SK-N-SH treated with all-trans-retinoic acid at 6 μM for 48 hours (cell line): ENCODE results near the gene OAF.
A peak's percentile ranks its signal among the peaks of the same experiment; 100 is the strongest.
"Not testable (repeated sequence)": the region's sequence is repeated elsewhere in the genome, so short reads cannot be mapped to it uniquely, and the experiment has no call there.

Experiments used
- ATAC-seq: fragments of 200-7000 bp; cut with Tn5 transposase; 3 replicates; pipeline ENCODE4 v1.9.1; 2020; ENCODE audit warnings: mild to moderate bottlenecking, moderate library complexity
- ARNTL ChIP-seq: fragments of 450-650 bp; formaldehyde crosslinking; IDR thresholded peaks from 2 replicates; pipeline ENCODE4 v1.5.0; 2020; ENCODE audit warnings: low read depth, mild to moderate bottlenecking, moderate library complexity, borderline replicate concordance
- BACH2 ChIP-seq: fragments of 250-450 bp; sonication (Bioruptor Pico); IDR thresholded peaks from 2 replicates; pipeline ENCODE4 v1.9.0; 2021; ENCODE audit warnings: mild to moderate bottlenecking, borderline replicate concordance
- CREB5 ChIP-seq: fragments of 250-450 bp; sonication (Bioruptor Pico); IDR thresholded peaks from 2 replicates; pipeline ENCODE4 v1.5.1; 2020; ENCODE audit warnings: low read depth, mild to moderate bottlenecking, moderate library complexity
- ESRRG ChIP-seq: fragments of 250-450 bp; sonication (Bioruptor Pico); IDR thresholded peaks from 2 replicates; pipeline ENCODE4 v1.6.1; 2021; ENCODE audit warnings: mild to moderate bottlenecking
- GLIS3 ChIP-seq: fragments of 250-450 bp; sonication (Bioruptor Pico); IDR thresholded peaks from 2 replicates; pipeline ENCODE4 v1.5.0; 2020; ENCODE audit warnings: mild to moderate bottlenecking, moderate library complexity
- ISL1 ChIP-seq: fragments of 250-450 bp; sonication (Bioruptor Pico); IDR thresholded peaks from 2 replicates; pipeline ENCODE4 v2.1.2; 2022; ENCODE audit warnings: mild to moderate bottlenecking, moderate library complexity
- OSR1 ChIP-seq: fragments of 250-450 bp; sonication (Bioruptor Pico); IDR thresholded peaks from 2 replicates; pipeline ENCODE4 v1.8.0; 2022; ENCODE audit warnings: moderate library complexity, mild to moderate bottlenecking, inconsistent platforms
- RARB ChIP-seq: fragments of 250-450 bp; sonication (Bioruptor Pico); IDR thresholded peaks from 2 replicates; pipeline ENCODE4 v1.8.0; 2021; ENCODE audit warnings: mild to moderate bottlenecking, moderate library complexity
- TCF4 ChIP-seq: fragments of 250-450 bp; sonication (Bioruptor Pico); IDR thresholded peaks from 2 replicates; pipeline ENCODE4 v1.8.0; 2021; ENCODE audit warnings: mild to moderate bottlenecking, moderate library complexity, borderline replicate concordance
- ZC3H10 ChIP-seq: fragments of 250-450 bp; sonication (Bioruptor Pico); IDR thresholded peaks from 2 replicates; pipeline ENCODE4 v1.5.1; 2021; ENCODE audit warnings: mild to moderate bottlenecking, moderate library complexity
- ZNF8 ChIP-seq: fragments of 450-650 bp; formaldehyde crosslinking; IDR thresholded peaks from 2 replicates; pipeline ENCODE4 v1.5.0; 2020; ENCODE audit warnings: mild to moderate bottlenecking, moderate library complexity
- TF ChIP-seq, protein P1 (sequence below): fragments of 250-450 bp; sonication (Bioruptor Pico); IDR thresholded peaks from 2 replicates; pipeline ENCODE4 v1.8.0; 2020; ENCODE audit warnings: mild to moderate bottlenecking, moderate library complexity, borderline replicate concordance
- TF ChIP-seq, protein P2 (sequence below): fragments of 250-450 bp; sonication (Bioruptor Pico); IDR thresholded peaks from 2 replicates; pipeline ENCODE4 v1.5.1; 2021; ENCODE audit warnings: mild to moderate bottlenecking, moderate library complexity

The OAF gene

GRCh38 chr11:120178561-120179056 is 32.2 kb upstream of the OAF start (continued):
- TF ChIP-seq, protein P1, sequence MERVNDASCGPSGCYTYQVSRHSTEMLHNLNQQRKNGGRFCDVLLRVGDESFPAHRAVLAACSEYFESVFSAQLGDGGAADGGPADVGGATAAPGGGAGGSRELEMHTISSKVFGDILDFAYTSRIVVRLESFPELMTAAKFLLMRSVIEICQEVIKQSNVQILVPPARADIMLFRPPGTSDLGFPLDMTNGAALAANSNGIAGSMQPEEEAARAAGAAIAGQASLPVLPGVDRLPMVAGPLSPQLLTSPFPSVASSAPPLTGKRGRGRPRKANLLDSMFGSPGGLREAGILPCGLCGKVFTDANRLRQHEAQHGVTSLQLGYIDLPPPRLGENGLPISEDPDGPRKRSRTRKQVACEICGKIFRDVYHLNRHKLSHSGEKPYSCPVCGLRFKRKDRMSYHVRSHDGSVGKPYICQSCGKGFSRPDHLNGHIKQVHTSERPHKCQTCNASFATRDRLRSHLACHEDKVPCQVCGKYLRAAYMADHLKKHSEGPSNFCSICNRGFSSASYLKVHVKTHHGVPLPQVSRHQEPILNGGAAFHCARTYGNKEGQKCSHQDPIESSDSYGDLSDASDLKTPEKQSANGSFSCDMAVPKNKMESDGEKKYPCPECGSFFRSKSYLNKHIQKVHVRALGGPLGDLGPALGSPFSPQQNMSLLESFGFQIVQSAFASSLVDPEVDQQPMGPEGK (CRISPR knock-in tag): no peak
- TF ChIP-seq GLIS3 (CRISPR knock-in tag) (no peak), TCF4 (CRISPR knock-in tag) (no peak), RARB (CRISPR knock-in tag) (no peak), ZC3H10 (CRISPR knock-in tag) (no peak), CREB5 (no peak)
- TF ChIP-seq, protein P2, sequence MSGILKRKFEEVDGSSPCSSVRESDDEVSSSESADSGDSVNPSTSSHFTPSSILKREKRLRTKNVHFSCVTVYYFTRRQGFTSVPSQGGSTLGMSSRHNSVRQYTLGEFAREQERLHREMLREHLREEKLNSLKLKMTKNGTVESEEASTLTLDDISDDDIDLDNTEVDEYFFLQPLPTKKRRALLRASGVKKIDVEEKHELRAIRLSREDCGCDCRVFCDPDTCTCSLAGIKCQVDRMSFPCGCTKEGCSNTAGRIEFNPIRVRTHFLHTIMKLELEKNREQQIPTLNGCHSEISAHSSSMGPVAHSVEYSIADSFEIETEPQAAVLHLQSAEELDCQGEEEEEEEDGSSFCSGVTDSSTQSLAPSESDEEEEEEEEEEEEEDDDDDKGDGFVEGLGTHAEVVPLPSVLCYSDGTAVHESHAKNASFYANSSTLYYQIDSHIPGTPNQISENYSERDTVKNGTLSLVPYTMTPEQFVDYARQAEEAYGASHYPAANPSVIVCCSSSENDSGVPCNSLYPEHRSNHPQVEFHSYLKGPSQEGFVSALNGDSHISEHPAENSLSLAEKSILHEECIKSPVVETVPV (CRISPR knock-in tag): no peak
- TF ChIP-seq, all 23 proteins: peak for 0

DNA sequence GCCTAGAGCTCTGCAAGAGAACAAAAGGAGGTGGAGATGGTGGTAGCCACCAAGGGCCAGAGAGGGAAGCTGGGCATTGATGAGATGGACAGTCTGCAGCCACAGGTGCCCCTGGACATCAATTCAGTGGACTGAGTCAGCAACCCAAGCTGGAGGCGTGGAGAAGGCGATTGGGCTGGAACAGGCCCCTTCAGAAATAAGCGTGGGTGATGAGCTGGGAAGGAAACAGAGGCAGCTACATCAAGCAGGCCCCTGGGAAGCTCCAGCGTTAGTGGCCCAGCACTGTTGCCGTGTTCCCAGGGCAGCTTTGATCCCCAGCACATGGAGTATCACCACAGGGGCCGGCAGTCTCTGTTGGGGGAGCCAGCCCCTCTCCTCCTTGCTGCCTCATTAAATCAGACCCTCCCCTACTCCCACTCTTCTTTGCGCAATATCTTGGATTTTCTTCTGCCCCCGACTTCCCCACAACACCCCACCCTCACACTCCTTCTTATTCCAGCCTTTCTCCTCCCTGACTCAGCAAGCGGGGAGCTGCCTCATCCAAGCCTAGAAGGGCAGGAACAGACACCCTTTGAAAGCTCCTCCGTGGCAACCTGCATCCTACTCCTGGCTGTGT is 31.7 kb upstream of the OAF start:
- ATAC-seq: no peak

DNA sequence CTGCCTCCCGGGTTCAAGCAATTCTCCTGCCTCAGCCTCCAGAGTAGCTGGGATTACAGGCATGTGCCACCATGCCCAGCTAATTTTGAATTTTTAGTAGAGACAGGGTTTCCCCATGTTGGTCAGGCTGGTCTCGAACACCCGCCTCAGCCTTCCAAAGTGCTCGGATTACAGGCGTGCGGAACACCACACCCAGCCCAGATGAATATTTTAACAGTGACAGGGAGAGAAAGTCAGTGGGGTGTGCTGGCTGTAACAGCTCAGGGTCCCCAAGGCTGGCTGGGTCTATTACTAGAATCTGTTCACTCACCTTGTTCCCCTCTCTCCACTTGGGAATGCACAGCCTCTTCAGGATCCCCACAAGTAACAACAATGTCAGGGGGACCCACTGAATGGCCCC is 30.8 kb upstream of the OAF start:
- not testable (repeated sequence) for ATAC-seq

More for the DNA sequence above, 31.7 kb upstream of the OAF start:
- TF ChIP-seq ZNF8 (no peak), ESRRG (no peak), ARNTL (no peak), OSR1 (no peak), CREB5 (no peak), GLIS3 (CRISPR knock-in tag) (no peak)

GRCh38 chr11:120180551-120181232 is 30.1 kb upstream of the OAF start:
- peak; percentile 35; the same call in 2 of the 3 replicates for ATAC-seq
- TF ChIP-seq ZC3H10 (CRISPR knock-in tag) (no peak), ARNTL (no peak), CREB5 (no peak), TCF4 (CRISPR knock-in tag) (no peak), BACH2 (CRISPR knock-in tag) (no peak), ESRRG (no peak), ISL1 (CRISPR knock-in tag) (no peak)
- TF ChIP-seq, protein P2 (CRISPR knock-in tag): no peak
- TF ChIP-seq, protein P1 (CRISPR knock-in tag): no peak
